ENCODE measurements around the gene CACFD1. TPM values are rescaled to one million over a fixed set of nuclear protein-coding genes. Genes with fewer than 3 reads are reported as not detected.

Gene CACFD1
- total and polyA plus RNA-seq, 12 donors = 8.8 to 17.3 (median 10.8) TPM

GRCh38 chr9:133483611-133484010, 23.8 kb downstream of the CACFD1 start:
- Histone ChIP-seq H3K4me1 (peaks cover 3 to 27% (median 15%) of the 10 kb centered on the region in 9 donors), H3K36me3 (no peaks in the 10 kb centered on the region), H3K27ac (no peak overlapping the region), H3K4me3 (no peak overlapping the region), H3K9me3 (no peaks in the 10 kb centered on the region), H3K27me3 (peaks cover 0 to 16% (median 0%) of the 10 kb centered on the region in 7 donors)
- 85 to 88% methylated on average over 9 of the region's 9 CpGs for WGBS, 2 donors
- ATAC-seq (no peak), DNase-seq (no peak)
- intact Hi-C loops (cut with DNase I) = loop anchor here in 6 of 10 donors (2.0 to 10.0 kb wide), 5 partner anchors 71 to 459 kb away; partner anchors contain the start of genes MED22 (in 2 of the 6), RPL7A (in 2 of the 6) and SURF6 (in 1 of the 6)
- TF ChIP-seq, protein P1, sequence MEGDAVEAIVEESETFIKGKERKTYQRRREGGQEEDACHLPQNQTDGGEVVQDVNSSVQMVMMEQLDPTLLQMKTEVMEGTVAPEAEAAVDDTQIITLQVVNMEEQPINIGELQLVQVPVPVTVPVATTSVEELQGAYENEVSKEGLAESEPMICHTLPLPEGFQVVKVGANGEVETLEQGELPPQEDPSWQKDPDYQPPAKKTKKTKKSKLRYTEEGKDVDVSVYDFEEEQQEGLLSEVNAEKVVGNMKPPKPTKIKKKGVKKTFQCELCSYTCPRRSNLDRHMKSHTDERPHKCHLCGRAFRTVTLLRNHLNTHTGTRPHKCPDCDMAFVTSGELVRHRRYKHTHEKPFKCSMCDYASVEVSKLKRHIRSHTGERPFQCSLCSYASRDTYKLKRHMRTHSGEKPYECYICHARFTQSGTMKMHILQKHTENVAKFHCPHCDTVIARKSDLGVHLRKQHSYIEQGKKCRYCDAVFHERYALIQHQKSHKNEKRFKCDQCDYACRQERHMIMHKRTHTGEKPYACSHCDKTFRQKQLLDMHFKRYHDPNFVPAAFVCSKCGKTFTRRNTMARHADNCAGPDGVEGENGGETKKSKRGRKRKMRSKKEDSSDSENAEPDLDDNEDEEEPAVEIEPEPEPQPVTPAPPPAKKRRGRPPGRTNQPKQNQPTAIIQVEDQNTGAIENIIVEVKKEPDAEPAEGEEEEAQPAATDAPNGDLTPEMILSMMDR (IDR thresholded peaks at IDR 0.05) = no peak

- Histone ChIP-seq H3K27ac (no peak overlapping the region), H3K9me3 (no peaks in the 10 kb centered on the region), H3K4me3 (no peak overlapping the region), H3K36me3 (no peaks in the 10 kb centered on the region), H3K27me3 (peaks cover 0 to 16% (median 0%) of the 10 kb centered on the region in 7 donors), H3K4me1 (peaks cover 0 to 16% (median 6%) of the 10 kb centered on the region in 9 donors)
- intact Hi-C loops (cut with DNase I) = loop anchor here in 8 of 10 donors (2.0 to 10.0 kb wide), 8 partner anchors 73 to 460 kb away; partner anchors contain the start of genes MED22 (in 2 of the 8), RPL7A (in 2 of the 8) and SURF6 (in 1 of the 8)
- DNase-seq = no peak
- TF ChIP-seq, protein P1 (IDR thresholded peaks at IDR 0.05) = no peak
- 67 to 69% methylated on average over 22 of the region's 22 CpGs for WGBS, 2 donors
- ATAC-seq = no peak
These were observed 25.1 kb downstream of the CACFD1 start for GRCh38 chr9:133484671-133485437.

- intact Hi-C loops (cut with DNase I) = loop anchor here (1.0 to 10.0 kb wide), 13 partner anchors 78 to 461 kb away; partner anchors contain the start of genes MED22 (in 2 of the 10), RPL7A (in 2 of the 10), SURF1 (in 1 of the 10) and SURF2 (in 1 of the 10)
- Histone ChIP-seq H3K9me3 (no peaks in the 10 kb centered on the region), H3K4me3 (no peak overlapping the region), H3K4me1 (peaks cover 0 to 14% (median 5%) of the 10 kb centered on the region in 9 donors), H3K27me3 (peaks cover 0 to 16% (median 0%) of the 10 kb centered on the region in 7 donors), H3K36me3 (no peaks in the 10 kb centered on the region), H3K27ac (no peak overlapping the region)
- WGBS, 2 donors = 62 to 66% methylated on average over 25 of the region's 25 CpGs
- TF ChIP-seq, protein P1 (IDR thresholded peaks at IDR 0.05) = no peak
- ATAC-seq (peak in 5 of 8 donors; percentile 3 to 23 (median 8)), DNase-seq (no peak)
These were observed 25.9 kb downstream of the CACFD1 start for GRCh38 chr9:133485531-133486260.

DNA sequence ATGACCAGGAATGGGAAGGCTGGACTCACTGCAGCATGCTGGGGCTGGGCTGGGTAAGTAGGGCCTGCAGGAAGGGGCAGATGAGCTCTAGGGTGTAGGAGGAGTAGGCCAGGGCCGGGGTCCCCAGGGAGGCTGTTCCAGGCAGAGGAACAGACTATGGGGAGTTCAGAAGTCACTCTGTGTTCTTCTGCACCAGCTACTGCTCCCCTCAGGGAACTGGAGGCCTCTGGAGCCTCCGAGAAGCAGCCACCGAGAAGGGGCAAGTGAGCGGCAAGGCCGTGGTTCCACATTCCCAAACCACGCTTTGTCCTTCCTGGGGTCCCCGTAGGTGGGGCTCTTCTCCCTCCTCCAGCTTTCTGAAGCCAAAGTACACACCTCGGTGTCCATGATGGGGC, 27.6 kb downstream of the CACFD1 start:
- intact Hi-C loops (cut with DNase I) = loop anchor here (2.0 to 10.0 kb wide), 10 partner anchors 80 to 463 kb away; partner anchors contain the start of genes MED22 (in 2 of the 10), RPL7A (in 2 of the 10) and SURF6 (in 1 of the 10)
- peaks cover 0 to 16% (median 0%) of the 10 kb centered on the region in 7 donors for H3K27me3 ChIP-seq
- peak overlapping the region in 1 of 10 donors; percentile 7 for H3K4me3 ChIP-seq
- WGBS, 2 donors = 78 to 89% methylated on average over 8 of the region's 8 CpGs
- H3K9me3 ChIP-seq = no peaks in the 10 kb centered on the region
- TF ChIP-seq, protein P1 (IDR thresholded peaks at IDR 0.05) = no peak
- DNase-seq (no peak), ATAC-seq (no peak)
- H3K4me1 ChIP-seq = peaks cover 5 to 22% (median 16%) of the 10 kb centered on the region in 9 donors
- H3K27ac ChIP-seq = peak overlapping the region in 3 of 10 donors; percentile 20 to 68 (median 31)
- H3K36me3 ChIP-seq = no peaks in the 10 kb centered on the region

All from heart right ventricle (tissue), 16 donors.